Activated effector memory CD4-positive, alpha-beta T cell treated with anti-CD3 and anti-CD28 coated beads, Interleukin-2, amount 50 U/mL, for 16 hours (primary cell): ENCODE results near the gene SLC41A2.
"Not testable (repeated sequence)": the region's sequence is repeated elsewhere in the genome, so short reads cannot be mapped to it uniquely, and the experiment has no call there.

Source experiments
- DNase-seq: peaks from one replicate; pipeline ENCODE4 v3.0.0-alpha.2; 2020

SLC41A2 gene

GRCh38 chr12:104964167-104964855 lies 6.2 kb upstream of the SLC41A2 start:
- DNase-seq, result no peak

- no peak for DNase-seq
Measured at GRCh38 chr12:104963757-104964156, 5.7 kb upstream of the SLC41A2 start.

- DNase-seq, result no peak
Measured at GRCh38 chr12:104960464-104960863, 2.4 kb upstream of the SLC41A2 start.

- DNase-seq, result no peak
Measured at GRCh38 chr12:104959335-104959841, 1.3 kb upstream of the SLC41A2 start.

- no peak for DNase-seq
Measured at GRCh38 chr12:104958805-104959334, 780 bp upstream of the SLC41A2 start.

- peak; percentile 77 for DNase-seq
Measured at GRCh38 chr12:104957719-104958000, 430 bp downstream of the SLC41A2 start.

- no peak for DNase-seq
Measured at GRCh38 chr12:104956870-104957718, 996 bp downstream of the SLC41A2 start.

GRCh38 chr12:104955703-104956102 lies 2.4 kb downstream of the SLC41A2 start:
- DNase-seq, result no peak

- no peak for DNase-seq
Measured at GRCh38 chr12:104953323-104953722, 4.8 kb downstream of the SLC41A2 start.

GRCh38 chr12:104952816-104953215 lies 5.3 kb downstream of the SLC41A2 start:
- no peak for DNase-seq

GRCh38 chr12:104951759-104952509 lies 6.2 kb downstream of the SLC41A2 start:
- no peak for DNase-seq

GRCh38 chr12:104948716-104949115 lies 9.4 kb downstream of the SLC41A2 start:
- not testable (repeated sequence) for DNase-seq

- DNase-seq, result no peak
Measured at GRCh38 chr12:104944252-104944651, 13.8 kb downstream of the SLC41A2 start.

- DNase-seq, result not testable (repeated sequence)
Measured at GRCh38 chr12:104943401-104943800, 14.7 kb downstream of the SLC41A2 start.

GRCh38 chr12:104942075-104942474 lies 16.0 kb downstream of the SLC41A2 start:
- no peak for DNase-seq

- DNase-seq, result no peak
Measured at GRCh38 chr12:104941454-104941853, 16.6 kb downstream of the SLC41A2 start.

GRCh38 chr12:104939089-104939488 lies 19.0 kb downstream of the SLC41A2 start:
- DNase-seq, result no peak

- no peak for DNase-seq
Measured at GRCh38 chr12:104938371-104938770, 19.7 kb downstream of the SLC41A2 start.

GRCh38 chr12:104935886-104936285 lies 22.2 kb downstream of the SLC41A2 start:
- DNase-seq, result no peak

- no peak for DNase-seq
Measured at GRCh38 chr12:104933778-104934177, 24.3 kb downstream of the SLC41A2 start.

- no peak for DNase-seq
Measured at GRCh38 chr12:104933128-104933527, 25.0 kb downstream of the SLC41A2 start.

GRCh38 chr12:104930388-104931326 lies 27.4 kb downstream of the SLC41A2 start:
- DNase-seq, result peak; percentile 72
